ENCODE measurements around the gene PTPRH.
A peak's percentile ranks its signal among the peaks of the same experiment; 100 is the strongest.
"Not testable (repeated sequence)": the region's sequence is repeated elsewhere in the genome, so short reads cannot be mapped to it uniquely, and the experiment has no call there.

Gene PTPRH

GRCh38 chr19:55179606-55180484 is 29.5 kb downstream of the PTPRH start, which contains the start of gene SYT5:
SYT5 (minus strand) TSS chr19:55180289; CDS start chr19:55179041, 1,248 bp downstream.
- peak; percentile 59 for DNase-seq

DNA sequence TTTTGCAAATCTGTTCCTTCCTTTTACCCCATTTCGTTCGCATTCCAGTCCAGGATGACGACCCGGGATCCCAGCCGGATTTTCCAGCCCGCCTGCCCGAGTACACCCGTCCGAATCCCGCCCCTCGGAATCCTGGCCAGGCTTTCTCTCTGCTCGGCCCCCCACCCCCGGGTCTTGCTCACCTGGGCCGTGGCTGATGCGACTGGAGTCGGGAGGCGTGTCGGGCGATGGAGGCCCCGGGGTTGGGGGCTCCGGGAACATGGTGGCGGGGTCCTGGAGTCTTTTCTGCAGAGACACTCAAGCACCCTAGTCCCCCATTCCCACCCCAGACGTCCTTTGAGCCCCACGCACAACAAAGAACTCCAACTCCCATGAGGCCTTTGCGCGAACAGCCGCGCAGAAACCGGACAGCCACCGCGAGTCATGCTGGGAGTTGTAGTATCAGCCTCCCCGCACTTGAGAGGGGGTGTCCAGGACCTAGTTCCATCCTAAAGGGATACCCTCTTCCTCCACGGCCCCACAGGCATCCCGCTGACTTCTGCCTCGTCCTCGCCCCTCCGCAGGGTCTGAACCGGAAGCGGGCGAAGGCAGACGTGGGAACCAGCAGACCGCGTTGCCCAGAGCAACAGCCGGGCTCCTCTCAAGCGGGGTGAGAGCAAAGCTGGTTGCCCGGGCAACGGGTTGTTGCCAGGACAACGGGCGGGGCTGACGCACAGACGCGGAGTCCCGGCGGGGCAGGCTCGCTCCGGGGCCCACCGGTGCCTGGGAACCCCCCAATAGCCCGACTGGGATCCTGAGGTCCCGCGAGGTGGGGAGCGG is 30.3 kb downstream of the PTPRH start:
- peak; percentile 83 for DNase-seq

DNA sequence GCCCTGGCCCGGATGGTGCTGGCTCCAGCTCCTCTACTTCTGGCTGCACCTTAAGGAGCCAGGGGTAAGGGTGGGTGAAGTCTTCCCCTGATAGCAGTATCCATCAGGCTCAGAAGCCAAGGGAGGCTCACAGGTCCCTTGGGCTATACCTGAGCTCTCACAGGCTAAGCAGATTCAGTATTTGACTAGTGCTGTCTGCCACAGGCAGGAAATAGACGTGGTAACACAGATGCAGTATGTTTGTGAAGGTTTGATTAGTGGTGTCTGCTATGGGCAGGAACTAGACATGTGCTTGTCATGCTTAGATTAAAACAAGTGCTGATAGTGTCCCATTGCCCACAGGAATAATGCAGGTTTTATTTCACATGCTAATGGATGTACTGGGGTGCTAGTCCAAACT is 33.2 kb downstream of the PTPRH start:
- DNase-seq: no peak

- no peak for DNase-seq
Observed at GRCh38 chr19:55175117-55175867, 34.0 kb downstream of the PTPRH start.

DNA sequence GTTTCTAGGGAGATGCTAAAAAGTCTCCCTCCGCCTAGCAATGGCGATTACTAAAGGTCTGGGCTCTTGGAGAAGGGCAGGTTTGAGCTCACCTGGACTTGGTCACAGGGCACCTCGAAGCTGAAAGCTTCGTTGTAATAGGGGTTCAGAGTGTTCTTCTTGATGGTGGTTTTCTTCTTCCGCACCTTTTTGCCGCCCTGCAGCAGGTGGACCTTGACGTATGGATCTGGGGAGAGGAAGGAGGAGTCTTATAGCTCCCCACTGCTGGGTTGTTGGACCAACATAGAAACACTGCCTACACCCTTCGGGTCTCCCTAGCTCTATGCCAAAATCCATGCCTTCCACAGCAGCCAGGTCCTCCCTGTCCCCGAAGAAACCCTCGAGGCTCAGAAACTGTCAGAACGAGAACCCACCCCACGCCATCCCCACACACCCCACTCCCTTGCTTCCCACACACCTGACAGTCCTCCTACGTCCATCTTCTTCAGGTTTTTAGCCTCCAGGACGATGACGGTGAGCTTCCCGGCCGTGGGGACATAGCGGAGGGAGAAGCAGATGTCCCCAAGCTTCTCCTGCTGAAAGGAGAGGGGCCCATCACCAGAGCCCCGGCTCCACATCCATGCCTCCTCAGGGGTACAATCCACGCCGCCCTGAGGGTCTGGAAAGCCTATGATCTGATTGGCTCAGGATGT is 34.7 kb downstream of the PTPRH start:
- DNase-seq: no peak

DNA sequence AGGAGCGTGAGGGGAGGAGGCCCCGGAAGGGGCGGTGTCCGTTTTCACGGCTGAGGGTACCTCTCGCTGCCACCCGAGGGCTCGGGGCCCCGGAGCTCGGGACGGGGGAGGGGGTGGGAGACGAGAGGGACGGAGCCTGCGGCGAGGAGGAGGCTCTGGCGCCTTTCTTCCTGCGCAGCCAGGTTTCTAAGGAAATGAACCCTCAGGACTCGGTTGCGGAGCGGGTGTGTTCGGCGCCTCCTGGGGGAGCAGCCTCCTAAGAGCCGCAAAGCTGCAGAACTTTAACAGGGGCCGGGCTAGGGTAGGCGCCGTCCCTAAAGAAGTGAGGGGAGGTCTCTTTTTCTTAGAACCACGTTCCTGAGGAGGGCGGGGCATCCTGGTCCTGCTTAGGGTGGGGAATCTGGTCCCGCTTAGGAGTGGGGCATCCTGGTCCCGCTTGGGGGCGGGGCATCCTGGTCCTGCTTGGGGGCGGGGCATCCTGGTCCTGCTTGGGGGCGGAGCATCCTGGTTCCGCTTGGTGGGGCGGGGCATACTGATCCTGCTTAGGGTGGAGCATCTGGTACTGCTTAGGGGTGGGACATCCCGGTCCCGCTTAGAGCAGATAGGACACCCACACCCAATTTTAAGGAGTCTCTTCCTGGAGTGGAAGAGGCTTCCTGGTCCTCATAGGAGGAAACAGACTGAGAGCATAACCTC is 35.4 kb downstream of the PTPRH start:
- DNase-seq: peak; percentile 92

DNA sequence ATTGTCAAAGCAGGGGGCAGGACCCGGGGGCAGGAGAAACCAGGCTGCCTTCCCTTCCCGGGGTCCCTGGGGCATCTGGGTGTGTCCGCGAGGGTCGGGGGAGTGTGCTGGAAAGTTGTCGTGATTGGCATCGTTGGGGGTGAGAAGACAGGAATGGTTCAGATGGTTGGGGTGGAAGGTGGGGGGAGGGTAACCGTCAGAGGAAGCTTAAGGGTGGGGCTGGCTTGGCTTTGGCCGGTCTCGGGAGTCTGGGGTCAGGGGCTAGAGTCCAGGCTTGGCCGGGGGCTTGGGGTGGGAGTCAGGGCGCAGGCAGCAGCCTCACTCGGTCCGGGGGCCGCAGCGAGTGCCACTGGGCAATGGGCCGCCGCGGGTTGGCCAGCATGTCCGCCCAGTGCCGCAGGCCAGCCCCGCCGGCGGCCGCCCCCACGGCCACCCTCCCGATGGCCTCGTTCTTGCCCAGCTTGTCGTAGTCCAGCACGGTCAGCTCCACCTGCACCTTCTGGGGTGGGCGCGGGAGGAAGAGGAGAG is 36.1 kb downstream of the PTPRH start:
- DNase-seq: no peak

- no peak for DNase-seq
Observed at GRCh38 chr19:55172741-55173140, 36.6 kb downstream of the PTPRH start.

DNA sequence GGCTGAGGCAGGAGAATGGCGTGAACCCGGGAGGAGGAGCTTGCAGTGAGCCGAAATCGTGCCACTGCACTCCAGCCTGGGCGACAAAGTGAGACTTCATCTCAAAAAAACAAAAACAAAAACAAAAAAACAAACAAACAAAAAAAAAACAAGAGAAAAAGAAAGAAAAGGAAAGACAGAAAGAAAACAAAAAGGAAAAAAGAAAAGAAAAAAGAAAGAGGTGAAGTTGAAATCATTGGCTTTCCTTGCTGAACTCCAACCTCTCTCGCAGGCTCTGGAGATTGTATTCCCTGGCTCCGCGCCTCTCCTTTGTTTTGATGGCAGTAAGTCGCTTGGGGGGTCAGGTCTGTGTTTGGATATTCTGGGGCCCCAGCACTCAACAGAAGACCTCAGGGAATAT is 37.0 kb downstream of the PTPRH start:
- DNase-seq: not testable (repeated sequence)

- DNase-seq: no peak
Observed at GRCh38 chr19:55171440-55171839, 37.9 kb downstream of the PTPRH start.

DNA sequence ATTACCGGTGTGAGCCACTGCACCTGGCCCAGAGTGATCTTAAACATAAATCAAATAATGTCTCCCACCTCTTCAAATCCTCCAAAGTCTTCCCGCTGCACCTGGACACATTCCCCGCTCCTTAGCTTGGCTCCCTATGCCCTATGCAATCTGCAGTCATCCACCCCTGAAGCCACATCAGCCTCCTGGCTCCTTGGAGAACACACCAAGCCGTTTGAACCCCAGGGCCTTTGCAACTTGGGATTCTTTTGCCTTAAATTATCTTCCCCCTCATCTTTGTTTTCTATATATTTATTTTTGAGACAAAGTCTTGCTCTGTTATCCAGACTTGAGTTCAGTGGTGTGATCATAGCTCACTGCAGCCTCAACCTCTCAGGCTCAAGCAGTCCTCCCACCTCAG is 40.2 kb downstream of the PTPRH start:
- DNase-seq: no peak

DNA sequence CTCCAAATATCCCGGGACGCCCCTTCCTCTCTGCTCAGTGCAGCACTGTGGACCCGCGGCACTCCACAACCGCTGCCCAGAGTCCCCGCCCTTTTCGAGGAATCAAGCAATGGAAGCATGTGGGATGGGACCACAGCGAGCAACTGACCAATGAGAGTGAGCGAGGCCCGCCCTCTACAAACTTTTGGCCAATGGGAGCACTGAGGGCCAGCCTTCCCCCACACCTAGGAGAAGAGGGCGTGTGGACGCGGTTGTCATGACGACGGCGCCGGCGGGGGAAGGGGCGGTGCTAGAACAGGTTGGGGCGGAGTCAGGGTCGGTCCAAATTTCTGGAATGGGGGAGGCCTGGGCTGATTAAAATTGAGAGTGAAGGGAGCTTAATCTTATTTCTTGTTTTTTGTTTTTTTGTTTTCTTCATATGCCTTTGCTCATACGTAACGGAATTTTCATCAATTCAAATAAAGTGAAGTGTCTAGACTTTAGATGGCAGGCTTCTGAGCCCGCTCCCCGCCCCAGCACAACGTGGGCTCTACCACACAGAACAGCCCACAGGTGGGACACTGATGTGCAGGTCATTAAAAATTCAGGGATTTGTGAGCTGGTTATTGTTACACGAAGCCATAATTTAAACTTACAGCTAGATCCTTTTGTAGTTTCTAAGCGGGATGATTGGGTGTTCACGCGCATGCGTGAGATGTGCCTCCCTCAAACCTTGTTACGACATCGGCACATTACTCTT is 42.6 kb downstream of the PTPRH start, which contains the start of gene DNAAF3:
TSS of gene DNAAF3 (minus strand) at position 84 of the 739 bp plus-strand sequence. CDS start 200 bp downstream, outside the sequence.
- DNase-seq: peak; percentile 94

DNA sequence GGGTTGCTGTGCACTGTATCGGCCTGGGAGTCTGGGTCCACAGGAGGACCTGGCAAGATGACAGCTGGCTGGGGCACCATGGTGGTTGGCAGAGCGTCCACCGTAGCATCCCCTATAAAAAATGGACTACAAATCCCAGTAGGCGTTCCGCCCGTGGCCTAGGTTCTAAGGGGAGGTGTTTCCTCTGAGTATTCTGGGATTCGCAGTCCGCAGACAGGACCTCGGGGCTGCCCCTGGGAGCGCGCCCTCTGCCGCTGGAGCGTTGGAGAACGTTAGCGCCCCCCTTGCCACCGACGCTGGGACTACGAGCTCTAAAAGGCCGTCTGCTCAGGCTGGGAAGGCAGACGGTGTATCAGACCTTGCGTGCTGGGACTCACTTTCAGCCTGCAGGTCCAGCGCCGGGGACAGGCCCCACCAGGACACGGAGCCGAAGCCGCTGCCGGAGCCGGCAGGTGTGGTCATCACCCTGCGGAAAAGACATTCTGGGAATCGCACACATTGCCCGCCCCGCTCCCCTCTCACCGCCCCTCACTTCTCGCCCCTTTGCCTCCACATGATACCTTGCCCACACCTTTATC is 43.3 kb downstream of the PTPRH start:
- DNase-seq: peak; percentile 75

- no peak for DNase-seq
Observed at GRCh38 chr19:55161571-55162322, 47.6 kb downstream of the PTPRH start.

DNA sequence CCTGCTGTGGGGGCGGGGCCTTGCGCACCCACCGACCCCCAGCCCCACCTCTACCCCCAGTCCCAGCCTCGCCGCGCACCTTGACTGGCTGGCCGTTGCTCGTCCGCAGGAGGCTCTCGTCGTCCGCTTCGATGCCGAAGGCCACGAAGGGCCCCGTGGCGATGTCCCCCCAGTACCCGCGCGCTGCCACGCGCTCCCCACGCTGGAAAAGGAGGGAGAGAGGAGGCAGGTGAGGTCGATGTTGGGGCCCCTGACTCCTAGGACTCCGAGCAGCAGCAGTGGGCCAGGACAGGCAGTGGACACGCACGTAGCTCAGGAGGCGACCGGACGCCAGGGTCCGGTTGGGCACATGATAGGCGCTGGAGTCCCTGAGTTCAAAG is 48.3 kb downstream of the PTPRH start:
- no peak for DNase-seq

- peak; percentile 97 for DNase-seq
Observed at GRCh38 chr19:55160128-55160985, 48.9 kb downstream of the PTPRH start.

- DNase-seq: no peak
Observed at GRCh38 chr19:55158848-55159749, 50.2 kb downstream of the PTPRH start.
